Measurements from ENCODE around the gene PDGFD. TPM values are rescaled to one million over a fixed set of nuclear protein-coding genes. Genes with fewer than 3 reads are reported as not detected.

Gene PDGFD
- total and polyA plus RNA-seq, 2 donors (not counting 3 experiments of a cell fraction or from before 2014, with no cell fraction given), result 6.3 to 13.1 TPM

DNA sequence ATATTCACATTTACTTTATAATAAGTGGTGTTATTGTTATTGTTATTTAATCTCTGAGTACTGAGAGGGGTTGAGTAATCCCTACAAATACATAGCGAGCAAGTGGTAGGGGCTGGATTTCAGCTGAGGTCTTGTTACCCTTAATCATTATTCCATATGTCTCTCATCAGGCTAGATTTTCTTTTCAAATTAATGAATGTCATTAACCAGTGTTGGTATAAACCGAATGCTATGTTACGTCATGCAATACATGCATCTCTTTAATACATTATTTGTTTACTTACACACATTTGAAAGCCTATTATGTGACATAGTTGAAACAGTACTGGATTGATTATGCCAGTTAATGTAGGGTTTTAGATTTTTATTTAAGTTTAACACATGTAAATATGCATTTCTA is 18.9 kb downstream of the PDGFD start:
- no peaks in the 10 kb centered on the region for H3K79me2 ChIP-seq (ENCODE audit: control insufficient read depth, insufficient read depth, low read length)
- no peak overlapping the region for H3K4me3 ChIP-seq (replicated peaks in 1 of 3; ENCODE audit: insufficient read depth in 1 of 3, low read depth in 1 of 3, low read length in 3 of 3)
- ChIA-PET POLR2A (no interaction called here), CTCF (interaction anchor here (4.5 kb wide), 1 partner anchor 463 kb away, joined by 25 read pairs; no protein-coding TSS in a partner anchor)
- no peak overlapping the region for H3K4me2 ChIP-seq (ENCODE audit: insufficient read depth, low read length)
- DNase-seq (ENCODE audit: low read depth, low spot score) (no peak), FAIRE-seq (no peak)
- H3K9me1 ChIP-seq (replicated peaks; ENCODE audit: control insufficient read depth, extremely low read depth, insufficient read depth, low read length), result no peaks in the 10 kb centered on the region
- H3K27me3 ChIP-seq (ENCODE audit: control insufficient read depth in 2 of 2, insufficient read depth in 2 of 2, low read length in 2 of 2), result no peaks in the 10 kb centered on the region
- dilution Hi-C loops (cut with MboI; ENCODE audit: extremely low pct_ligation_motif_present, low sequenced_read_pairs), result no loop called here
- no TSS peak for BruUV-seq (replicated peaks)
- H3K4me1 ChIP-seq (ENCODE audit: control insufficient read depth, extremely low read depth, insufficient read depth, low read length), result no peaks in the 10 kb centered on the region
- H4K20me1 ChIP-seq (replicated peaks; ENCODE audit: control insufficient read depth, extremely low read depth, insufficient read depth, low read length), result no peaks in the 10 kb centered on the region
- H3K9me3 ChIP-seq (replicated peaks; ENCODE audit: control insufficient read depth, insufficient read depth, low read length), result no peaks in the 10 kb centered on the region
- H3K27ac ChIP-seq (ENCODE audit: insufficient read depth, low read depth, low read length), result no peak overlapping the region
- TF ChIP-seq JUN (IDR thresholded peaks at IDR 0.05; ENCODE audit: borderline replicate concordance, insufficient read depth, insufficient read length, low read depth) (no peak), MYC (IDR thresholded peaks at IDR 0.05; ENCODE audit: low read depth, low read length) (no peak), GATA2 (IDR thresholded peaks at IDR 0.05; ENCODE audit: insufficient read depth, insufficient read length, low read depth, low read length) (no peak), POLR2AphosphoS5 (IDR thresholded peaks at IDR 0.05; ENCODE audit: insufficient read depth, low read depth, low read length) (no peak), POLR2A (IDR thresholded peaks at IDR 0.05; ENCODE audit: low read depth, low read length) (no peak), MAX (IDR thresholded peaks at IDR 0.05; ENCODE audit: insufficient read depth, insufficient read length) (no peak), EZH2 (IDR thresholded peaks at IDR 0.05; ENCODE audit: borderline replicate concordance, low read depth, low read length, severe bottlenecking) (no peak), FOS (IDR thresholded peaks at IDR 0.05; ENCODE audit: borderline replicate concordance, insufficient read depth, low read length) (no peak)
- TF ChIP-seq, protein P1, sequence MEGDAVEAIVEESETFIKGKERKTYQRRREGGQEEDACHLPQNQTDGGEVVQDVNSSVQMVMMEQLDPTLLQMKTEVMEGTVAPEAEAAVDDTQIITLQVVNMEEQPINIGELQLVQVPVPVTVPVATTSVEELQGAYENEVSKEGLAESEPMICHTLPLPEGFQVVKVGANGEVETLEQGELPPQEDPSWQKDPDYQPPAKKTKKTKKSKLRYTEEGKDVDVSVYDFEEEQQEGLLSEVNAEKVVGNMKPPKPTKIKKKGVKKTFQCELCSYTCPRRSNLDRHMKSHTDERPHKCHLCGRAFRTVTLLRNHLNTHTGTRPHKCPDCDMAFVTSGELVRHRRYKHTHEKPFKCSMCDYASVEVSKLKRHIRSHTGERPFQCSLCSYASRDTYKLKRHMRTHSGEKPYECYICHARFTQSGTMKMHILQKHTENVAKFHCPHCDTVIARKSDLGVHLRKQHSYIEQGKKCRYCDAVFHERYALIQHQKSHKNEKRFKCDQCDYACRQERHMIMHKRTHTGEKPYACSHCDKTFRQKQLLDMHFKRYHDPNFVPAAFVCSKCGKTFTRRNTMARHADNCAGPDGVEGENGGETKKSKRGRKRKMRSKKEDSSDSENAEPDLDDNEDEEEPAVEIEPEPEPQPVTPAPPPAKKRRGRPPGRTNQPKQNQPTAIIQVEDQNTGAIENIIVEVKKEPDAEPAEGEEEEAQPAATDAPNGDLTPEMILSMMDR (IDR thresholded peaks at IDR 0.05; ENCODE audit: extremely low read depth in 1 of 2, insufficient read depth in 1 of 2, low read depth in 1 of 2, low read length in 2 of 2), result no peak
- intact Hi-C loops (cut with micrococcal nuclease), result no loop called here
- no peaks in the 10 kb centered on the region for H3K36me3 ChIP-seq (ENCODE audit: control insufficient read depth in 2 of 2, extremely low read depth in 1 of 2, insufficient read depth in 2 of 2, low read length in 2 of 2)
- no peak overlapping the region for H3K9ac ChIP-seq (replicated peaks; ENCODE audit: extremely low read depth, insufficient read depth, low read length)
- no peak overlapping the region for H2AFZ ChIP-seq (ENCODE audit: low read depth, low read length)

All from endothelial cell of umbilical vein (primary cell).